Esophagus muscularis mucosa (tissue), 3 donors: ENCODE measurements around the gene COL16A1.

Source experiments
- POLR2A ChIP-seq: fragments of 450-650 bp; IDR thresholded peaks from one replicate; pipeline ENCODE4 v1.6.1; 2017; ENCODE audit warnings: antibody characterized with exemption, moderate library complexity, mild to moderate bottlenecking, low read depth
- POLR2AphosphoS5 ChIP-seq, 2 donors: sonication (generic); formaldehyde crosslinking; IDR thresholded peaks; one replicate each; pipeline ENCODE4 v1.6.1; 2017; ENCODE audit warnings: antibody characterized with exemption in 2 of 2
- TF ChIP-seq, protein P1 (sequence below), 3 experiments: fragments of 200-600 bp in 2 of 3; fragments of 450-650 bp in 1 of 3; sonication (generic) in 2 of 3; IDR thresholded peaks; one replicate each; pipeline ENCODE4 v1.5.1; 2017 to 2019; ENCODE audit warnings: antibody characterized with exemption in 3 of 3, mild to moderate bottlenecking in 2 of 3, moderate library complexity in 1 of 3

DNA sequence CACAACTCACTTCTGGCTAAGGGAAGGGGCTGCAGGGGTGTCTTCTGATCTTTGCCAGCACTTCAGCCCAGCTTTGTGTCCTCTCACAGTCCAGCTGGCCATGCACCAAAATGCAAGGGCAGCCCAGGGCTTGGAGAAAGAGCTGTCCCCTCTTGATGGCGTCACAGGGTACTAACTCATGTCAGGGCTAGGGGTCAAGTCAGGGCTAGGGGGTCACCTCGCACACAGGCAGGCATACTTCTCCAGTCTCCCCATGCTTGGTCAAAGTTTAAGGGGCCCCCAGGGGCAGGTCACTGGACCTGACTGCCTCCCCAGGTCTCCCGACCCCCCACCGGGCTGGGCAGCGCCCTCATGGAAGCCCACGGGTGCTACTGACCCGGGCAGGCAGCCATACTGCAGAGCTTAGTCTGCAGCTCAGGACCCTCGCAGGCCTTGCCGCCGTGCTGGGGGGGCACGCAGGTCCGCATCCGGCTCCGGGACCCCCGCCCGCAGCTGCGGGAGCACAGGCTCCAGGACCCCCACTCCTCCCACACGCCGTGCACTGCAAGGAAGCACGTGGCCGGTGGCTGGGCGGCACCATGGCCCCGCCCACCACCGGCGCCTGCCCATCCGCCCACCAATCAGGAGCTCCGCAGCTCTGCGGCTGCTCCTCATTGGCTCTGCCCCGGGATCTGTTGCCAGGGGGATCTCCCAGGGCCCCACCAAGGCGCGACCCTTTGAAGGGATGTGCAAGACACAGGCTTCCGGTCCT is 38.8 kb upstream of the COL16A1 start:
- TF ChIP-seq, protein P1, sequence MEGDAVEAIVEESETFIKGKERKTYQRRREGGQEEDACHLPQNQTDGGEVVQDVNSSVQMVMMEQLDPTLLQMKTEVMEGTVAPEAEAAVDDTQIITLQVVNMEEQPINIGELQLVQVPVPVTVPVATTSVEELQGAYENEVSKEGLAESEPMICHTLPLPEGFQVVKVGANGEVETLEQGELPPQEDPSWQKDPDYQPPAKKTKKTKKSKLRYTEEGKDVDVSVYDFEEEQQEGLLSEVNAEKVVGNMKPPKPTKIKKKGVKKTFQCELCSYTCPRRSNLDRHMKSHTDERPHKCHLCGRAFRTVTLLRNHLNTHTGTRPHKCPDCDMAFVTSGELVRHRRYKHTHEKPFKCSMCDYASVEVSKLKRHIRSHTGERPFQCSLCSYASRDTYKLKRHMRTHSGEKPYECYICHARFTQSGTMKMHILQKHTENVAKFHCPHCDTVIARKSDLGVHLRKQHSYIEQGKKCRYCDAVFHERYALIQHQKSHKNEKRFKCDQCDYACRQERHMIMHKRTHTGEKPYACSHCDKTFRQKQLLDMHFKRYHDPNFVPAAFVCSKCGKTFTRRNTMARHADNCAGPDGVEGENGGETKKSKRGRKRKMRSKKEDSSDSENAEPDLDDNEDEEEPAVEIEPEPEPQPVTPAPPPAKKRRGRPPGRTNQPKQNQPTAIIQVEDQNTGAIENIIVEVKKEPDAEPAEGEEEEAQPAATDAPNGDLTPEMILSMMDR (IDR thresholded peaks at IDR 0.05): no peak
- no peak for TF ChIP-seq POLR2AphosphoS5 (IDR thresholded peaks at IDR 0.05)
- no peak for TF ChIP-seq POLR2A
